Measurements from ENCODE around the gene ILDR2. TPM values are rescaled to one million over a fixed set of nuclear protein-coding genes. Genes with fewer than 3 reads are reported as not detected.

ILDR2 gene
- total and polyA plus RNA-seq, 9 of the 15 experiments (the other 6 are each of a cell fraction or from before 2014, with no cell fraction given): 0.03 to 0.31 (median 0.18) TPM; not detected in 2

DNA sequence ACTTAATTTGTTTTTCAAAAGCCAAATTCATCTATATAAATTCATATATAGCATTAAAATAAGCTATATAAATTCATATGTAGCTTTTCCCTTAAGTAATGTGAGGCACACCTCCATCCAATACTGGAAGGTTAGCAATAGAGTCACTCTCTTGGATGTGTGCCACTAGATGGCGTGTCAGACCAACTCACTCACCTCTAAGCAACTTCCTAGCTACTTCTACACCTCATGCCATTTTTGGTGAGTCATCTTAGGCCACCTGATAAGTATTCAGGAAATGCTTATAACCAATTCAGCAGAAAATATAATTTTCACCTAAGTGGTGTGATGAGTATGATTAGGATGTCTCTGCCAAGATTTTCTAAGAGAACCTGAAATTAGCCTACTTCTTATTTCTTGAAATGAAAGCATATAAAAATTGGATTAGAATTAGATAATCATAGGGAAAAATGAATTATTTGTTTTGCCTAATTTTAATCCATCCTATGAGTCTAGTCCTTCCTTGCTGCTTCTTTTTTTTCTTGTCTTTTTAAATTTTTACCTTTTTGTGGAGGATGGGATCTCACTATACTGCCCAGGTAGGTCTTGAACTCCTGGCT is 64.8 kb downstream of the ILDR2 start (continued):
- peak; percentile 94 for TF ChIP-seq FOSL1 (tag; conservative IDR thresholded peaks at IDR 0.05)
- TF ChIP-seq NFE2 (IDR thresholded peaks at IDR 0.05; ENCODE audit: low read depth): peak; percentile 98
- peak in 1 of 2 experiments; percentile 52; a peak in 1 of 4 replicates for TF ChIP-seq ARNT (IDR thresholded peaks at IDR 0.05)
- no peak for TF ChIP-seq CXXC5 (CRISPR knock-in tag; IDR thresholded peaks at IDR 0.05)
- TF ChIP-seq, protein P1, sequence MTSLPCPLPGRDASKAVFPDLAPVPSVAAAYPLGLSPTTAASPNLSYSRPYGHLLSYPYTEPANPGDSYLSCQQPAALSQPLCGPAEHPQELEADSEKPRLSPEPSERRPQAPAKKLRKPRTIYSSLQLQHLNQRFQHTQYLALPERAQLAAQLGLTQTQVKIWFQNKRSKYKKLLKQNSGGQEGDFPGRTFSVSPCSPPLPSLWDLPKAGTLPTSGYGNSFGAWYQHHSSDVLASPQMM (CRISPR knock-in tag; IDR thresholded peaks at IDR 0.05): no peak
- 0 out of 2 replicates have a peak, but pooled peaks have one; percentile 62 for TF ChIP-seq EP300 (IDR thresholded peaks at IDR 0.05; ENCODE audit: low read length)
- TF ChIP-seq ZNF316 (IDR thresholded peaks at IDR 0.05): peak; percentile 98
- no peak for TF ChIP-seq MCM2 (IDR thresholded peaks at IDR 0.05; ENCODE audit: low read depth)
- no peak for TF ChIP-seq E4F1 (CRISPR knock-in tag; IDR thresholded peaks at IDR 0.05; ENCODE audit: borderline replicate concordance)
- peak in 1 of 2 experiments; percentile 33 for TF ChIP-seq E2F6 (IDR thresholded peaks at IDR 0.05; ENCODE audit: borderline replicate concordance in 1 of 2, extremely low read depth in 1 of 2, insufficient read depth in 1 of 2, insufficient read length in 1 of 2, low read depth in 1 of 2, low read length in 1 of 2, poor library complexity in 1 of 2, severe bottlenecking in 1 of 2)
- TF ChIP-seq, protein P2, sequence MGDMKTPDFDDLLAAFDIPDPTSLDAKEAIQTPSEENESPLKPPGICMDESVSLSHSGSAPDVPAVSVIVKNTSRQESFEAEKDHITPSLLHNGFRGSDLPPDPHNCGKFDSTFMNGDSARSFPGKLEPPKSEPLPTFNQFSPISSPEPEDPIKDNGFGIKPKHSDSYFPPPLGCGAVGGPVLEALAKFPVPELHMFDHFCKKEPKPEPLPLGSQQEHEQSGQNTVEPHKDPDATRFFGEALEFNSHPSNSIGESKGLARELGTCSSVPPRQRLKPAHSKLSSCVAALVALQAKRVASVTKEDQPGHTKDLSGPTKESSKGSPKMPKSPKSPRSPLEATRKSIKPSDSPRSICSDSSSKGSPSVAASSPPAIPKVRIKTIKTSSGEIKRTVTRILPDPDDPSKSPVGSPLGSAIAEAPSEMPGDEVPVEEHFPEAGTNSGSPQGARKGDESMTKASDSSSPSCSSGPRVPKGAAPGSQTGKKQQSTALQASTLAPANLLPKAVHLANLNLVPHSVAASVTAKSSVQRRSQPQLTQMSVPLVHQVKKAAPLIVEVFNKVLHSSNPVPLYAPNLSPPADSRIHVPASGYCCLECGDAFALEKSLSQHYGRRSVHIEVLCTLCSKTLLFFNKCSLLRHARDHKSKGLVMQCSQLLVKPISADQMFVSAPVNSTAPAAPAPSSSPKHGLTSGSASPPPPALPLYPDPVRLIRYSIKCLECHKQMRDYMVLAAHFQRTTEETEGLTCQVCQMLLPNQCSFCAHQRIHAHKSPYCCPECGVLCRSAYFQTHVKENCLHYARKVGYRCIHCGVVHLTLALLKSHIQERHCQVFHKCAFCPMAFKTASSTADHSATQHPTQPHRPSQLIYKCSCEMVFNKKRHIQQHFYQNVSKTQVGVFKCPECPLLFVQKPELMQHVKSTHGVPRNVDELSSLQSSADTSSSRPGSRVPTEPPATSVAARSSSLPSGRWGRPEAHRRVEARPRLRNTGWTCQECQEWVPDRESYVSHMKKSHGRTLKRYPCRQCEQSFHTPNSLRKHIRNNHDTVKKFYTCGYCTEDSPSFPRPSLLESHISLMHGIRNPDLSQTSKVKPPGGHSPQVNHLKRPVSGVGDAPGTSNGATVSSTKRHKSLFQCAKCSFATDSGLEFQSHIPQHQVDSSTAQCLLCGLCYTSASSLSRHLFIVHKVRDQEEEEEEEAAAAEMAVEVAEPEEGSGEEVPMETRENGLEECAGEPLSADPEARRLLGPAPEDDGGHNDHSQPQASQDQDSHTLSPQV (IDR thresholded peaks at IDR 0.05): peak; percentile 52
- TF ChIP-seq CREM (IDR thresholded peaks at IDR 0.05; ENCODE audit: low read depth): peak; percentile 54
- TF ChIP-seq SMARCE1 (IDR thresholded peaks at IDR 0.05): peak; percentile 48; the same call in 1 of the 2 replicates
- TF ChIP-seq KAT2B (IDR thresholded peaks at IDR 0.05; ENCODE audit: low read depth, low read length): no peak
- TF ChIP-seq HCFC1 (IDR thresholded peaks at IDR 0.05; ENCODE audit: low read depth, low read length): 0 out of 2 replicates have a peak, but pooled peaks have one; percentile 16
- TF ChIP-seq MYC (IDR thresholded peaks at IDR 0.05; ENCODE audit: low read depth, low read length): peak; percentile 84
- TF ChIP-seq MYC (CRISPR knock-in tag; IDR thresholded peaks at IDR 0.05; ENCODE audit: borderline replicate concordance, low read depth): no peak
- no peak for TF ChIP-seq PYGO2 (tag; IDR thresholded peaks at IDR 0.05)
- TF ChIP-seq ASH1L (IDR thresholded peaks at IDR 0.05; ENCODE audit: borderline replicate concordance, low read depth, partially characterized antibody): peak; percentile 11
- TF ChIP-seq RAD21 (CRISPR knock-in tag; conservative IDR thresholded peaks at IDR 0.05 in 1 of 2, IDR thresholded peaks at IDR 0.05 in 1 of 2): peak; percentile 93 to 96

Data from K562 (cell line).